HUDEP-2 (cell line): ENCODE measurements around the gene AHNAK.
A peak's percentile ranks its signal among the peaks of the same experiment; 100 is the strongest.

Experiments
- DNase-seq, 76 experiments: peaks; one replicate each; lab custom pipeline; 2025; ENCODE audit not compliant: unreplicated experiment in 76 of 76; lab: John Stamatoyannopoulos, UW

The AHNAK gene

DNA sequence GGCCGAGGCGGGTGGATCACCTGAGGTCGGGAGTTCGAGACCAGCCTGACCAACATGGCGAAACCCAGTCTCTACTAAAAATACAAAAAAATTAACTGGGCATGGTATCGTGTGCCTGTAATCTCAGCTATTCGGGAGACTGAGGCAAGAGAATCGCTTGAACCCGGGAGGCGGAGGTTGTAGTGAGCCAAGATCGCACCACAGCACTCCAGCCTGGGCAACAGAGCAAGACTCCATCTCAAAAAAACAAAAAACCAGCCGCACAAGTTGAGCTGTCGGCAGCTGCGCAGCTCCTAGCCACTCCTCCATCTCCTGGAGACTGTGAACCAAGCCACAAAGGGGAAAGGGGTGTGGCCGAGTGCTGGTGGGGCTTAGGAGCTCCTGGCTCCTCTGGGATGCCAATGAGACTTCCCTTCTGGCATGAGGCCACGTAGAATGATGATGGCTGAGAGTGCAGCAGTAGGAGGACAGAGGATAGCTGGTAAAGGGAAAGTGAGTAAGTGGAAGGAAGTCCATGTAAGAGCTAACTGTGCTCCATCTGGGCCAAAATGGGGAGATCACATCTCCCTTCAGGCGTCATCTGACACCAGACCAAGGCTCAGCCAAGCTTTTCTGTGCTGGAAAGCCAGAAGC, 47.2 kb downstream of the AHNAK start:
- DNase-seq: peak in 1 of 76 experiments; percentile 5

DNA sequence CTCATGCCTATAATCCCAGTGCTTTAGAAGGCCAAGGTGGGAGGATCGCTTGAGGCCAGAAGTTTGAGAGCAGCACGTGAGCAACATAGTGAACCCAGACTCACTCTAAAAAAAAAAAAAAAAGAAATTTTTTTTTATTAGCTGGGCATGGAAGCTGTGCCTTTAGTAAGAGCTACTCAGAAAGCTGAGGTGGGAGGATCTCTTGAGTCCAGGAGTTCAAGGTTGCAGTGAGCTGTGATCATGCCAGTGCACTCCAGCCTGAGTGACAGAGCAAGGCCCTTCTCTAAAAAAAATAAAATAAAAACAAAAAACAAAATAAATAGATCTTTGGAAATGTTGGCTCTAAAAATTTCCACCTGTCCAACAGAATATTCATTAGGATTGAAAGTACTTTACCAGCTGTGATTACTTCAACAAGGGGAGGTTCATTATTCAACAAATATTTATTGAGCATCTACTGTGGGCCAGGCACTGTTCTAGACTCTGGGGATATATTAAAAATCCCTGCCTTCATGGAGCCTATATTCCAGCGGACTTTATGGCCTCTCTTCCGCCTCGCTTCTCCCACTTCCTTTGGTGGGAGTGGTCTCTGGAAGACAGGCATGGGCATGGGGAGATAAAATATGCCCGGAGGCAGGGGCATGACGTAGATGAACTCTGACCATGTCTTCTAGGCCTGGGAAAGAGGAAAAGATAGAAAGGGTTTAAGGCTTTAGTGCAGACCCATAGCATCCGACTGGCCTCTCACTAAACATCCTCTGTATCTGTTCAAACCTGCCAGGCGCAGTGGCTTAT, 47.9 kb downstream of the AHNAK start:
- DNase-seq: no peak

DNA sequence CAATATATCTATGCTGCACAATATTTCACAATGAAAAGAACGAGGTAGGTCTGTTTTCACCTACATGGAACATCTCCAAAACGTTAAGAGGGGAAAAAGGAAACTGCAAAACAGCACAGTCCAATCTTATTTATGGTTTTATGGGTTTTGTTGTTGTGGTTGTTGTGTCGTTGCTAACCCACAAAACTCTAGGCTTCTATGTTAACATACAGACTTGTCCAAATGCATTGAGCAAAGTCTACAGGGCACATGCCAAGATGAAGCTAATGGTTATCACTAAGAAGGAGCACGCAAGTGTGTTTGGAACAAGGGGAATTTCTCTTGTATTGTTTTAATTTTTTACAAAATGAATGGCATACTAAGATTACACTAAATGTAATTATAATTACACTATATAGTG, 48.6 kb downstream of the AHNAK start:
- no peak for DNase-seq

DNA sequence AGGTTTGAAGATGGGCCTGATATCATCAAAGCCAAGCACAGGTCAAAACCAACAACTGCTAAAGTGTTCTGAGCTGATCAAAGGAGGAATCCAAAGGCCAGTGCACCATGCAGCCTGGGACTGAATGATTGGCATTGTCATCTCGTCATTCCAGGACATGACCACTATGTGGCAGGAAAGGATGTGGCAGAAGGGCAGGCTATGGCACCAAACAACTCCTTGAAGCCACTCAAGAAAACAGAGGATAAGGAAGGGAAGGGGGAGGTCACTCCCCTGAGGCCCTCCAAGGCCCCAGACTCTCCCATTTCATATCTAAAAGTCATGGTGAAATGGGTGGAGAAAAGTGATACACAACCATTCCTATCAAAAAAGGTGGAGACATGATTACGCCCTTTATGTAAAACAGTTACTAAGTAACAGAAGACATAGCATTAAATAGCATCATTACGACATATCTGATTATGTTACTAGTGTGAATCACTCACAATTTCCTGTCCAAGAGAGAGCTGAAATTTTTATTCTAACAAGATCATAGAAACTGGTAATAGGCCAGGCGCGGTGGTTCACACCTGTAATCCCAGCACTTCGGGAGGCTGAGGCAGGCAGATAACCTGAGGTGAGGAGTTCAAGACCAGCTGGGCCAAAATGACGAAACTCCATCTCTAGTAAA, 49.3 kb downstream of the AHNAK start:
- peak in 51 of 76 experiments; percentile 7 to 62 (median 34) for DNase-seq

DNA sequence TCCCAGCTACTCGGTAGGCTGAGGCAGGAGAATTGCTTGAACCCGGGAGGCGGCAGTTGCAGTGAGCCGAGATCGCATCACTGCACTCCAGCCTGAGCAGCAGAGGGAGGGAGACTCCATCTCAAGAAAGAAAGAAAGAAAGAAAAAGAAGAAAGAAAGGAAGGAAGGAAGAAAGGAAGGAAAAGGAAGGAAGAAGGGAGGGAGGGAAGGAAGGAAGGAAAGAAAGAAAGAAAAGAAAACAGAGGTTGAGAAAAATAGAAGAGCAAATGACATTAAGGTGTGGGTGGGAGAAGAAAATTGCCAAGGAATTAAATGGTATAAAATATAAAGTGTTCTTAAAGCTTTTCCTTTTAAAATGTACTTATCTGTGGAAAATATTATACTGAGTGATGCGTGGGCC, 49.9 kb downstream of the AHNAK start:
- DNase-seq: no peak

DNA sequence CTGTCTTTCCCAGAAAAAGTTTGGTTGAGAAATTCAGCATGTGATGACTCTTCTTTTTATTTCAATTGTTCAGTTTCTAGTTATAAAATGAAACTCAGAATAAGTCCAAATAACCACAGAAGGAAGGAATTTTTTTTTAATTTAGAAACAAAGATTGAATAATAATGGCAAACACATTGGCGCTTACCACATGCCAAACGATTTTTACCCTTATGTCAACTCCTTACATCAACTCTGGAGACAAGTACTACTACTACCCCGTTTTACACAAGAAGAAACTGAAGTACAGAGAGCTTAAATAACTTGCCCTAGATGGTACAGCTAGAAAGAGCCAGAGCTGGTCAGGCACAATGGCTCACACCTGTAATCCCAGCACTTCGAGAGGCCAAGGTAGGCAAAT, 52.4 kb downstream of the AHNAK start:
- DNase-seq: no peak

DNA sequence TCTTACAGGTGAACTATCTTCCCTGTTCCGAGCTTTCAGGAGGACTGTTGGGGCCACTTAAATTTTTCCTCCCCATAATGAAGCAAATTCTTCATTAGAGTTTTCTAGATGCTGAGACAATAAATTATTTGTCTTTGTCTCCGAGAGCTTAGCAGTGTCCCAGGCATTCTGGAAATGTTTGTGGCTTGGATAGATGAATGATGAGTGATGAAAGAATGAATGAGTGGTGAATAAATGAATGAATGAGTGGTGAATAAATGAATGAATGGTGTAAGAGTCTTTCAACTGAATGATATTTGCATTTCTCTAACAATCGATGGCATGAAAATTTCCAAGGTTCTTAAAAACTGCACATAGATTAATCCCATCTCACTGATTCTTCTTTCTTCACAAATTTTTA, 52.8 kb downstream of the AHNAK start:
- no peak for DNase-seq

DNA sequence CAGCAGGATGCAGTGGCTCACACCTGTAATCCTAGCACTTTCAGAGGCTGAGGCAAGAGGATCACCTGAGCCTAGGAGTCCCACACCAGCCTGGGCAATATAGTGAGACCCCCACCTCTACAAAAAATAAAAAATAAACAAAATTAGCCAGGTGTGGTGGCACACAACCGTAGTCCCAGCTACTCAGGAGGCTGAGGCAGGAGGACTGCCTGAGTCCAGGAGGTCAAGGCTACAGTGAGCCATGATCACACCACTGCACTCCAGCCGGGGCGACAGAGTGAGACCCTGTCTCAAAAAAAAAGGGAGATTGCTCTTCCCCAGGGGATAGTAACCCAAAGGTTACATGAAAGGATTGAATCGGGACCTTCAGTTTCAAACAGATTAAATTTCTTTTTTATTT, 54.0 kb downstream of the AHNAK start:
- DNase-seq: no peak

DNA sequence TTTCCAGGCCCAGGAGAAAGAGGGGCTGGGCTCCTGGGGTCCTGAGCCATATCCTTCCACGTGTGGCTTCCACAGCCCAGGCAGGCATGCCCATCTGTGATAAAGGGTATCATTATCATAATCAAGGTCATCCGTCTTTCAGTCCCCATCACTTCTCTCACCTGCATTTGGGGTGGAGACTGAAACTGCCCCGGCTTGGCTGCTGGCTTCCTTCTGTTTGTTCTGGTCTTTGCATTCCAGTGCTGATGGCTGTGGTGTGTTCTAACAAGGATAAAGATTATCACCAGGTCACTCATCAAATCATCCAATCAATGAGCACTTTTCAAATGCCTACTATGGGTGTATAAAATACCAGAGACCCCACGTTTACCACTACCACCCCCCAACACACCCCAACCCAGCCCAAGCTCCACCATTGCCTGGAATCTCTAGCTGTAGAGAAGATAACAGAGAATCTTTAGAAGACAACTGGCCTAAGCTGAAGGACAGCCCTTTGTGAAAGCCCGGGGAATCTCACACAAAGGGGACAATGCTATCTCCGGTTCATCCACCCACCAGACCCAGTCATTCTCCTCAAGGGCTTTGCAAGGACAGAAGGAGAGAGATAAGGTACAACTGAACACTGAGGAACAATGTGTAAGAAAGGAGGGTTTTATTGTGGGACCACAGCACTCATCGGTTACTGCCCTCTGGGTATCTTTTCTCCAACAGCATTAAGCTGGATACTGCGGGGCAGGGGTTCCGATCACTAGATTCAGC, 54.9 kb downstream of the AHNAK start:
- peak in 26 of 76 experiments; percentile 11 to 50 (median 26) for DNase-seq

DNA sequence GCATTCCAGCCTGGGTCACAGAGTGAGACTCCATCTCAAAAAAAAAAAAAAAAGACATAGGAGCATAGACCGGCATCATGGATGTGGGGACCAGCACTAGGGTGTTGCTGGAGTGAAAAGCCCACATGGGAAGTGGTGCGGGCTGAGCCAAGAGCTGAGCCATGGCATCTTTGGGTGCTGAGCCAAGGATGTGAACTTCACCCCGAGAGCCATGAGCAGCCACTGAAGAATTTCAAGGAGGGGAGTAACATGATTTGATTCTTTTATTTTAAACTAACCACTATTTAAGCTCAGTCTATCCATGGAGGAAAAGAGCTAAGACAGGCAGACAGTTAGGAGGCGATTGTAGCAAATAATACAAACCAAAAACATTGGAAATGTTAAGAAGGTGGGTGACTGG, 57.4 kb downstream of the AHNAK start:
- no peak for DNase-seq

DNA sequence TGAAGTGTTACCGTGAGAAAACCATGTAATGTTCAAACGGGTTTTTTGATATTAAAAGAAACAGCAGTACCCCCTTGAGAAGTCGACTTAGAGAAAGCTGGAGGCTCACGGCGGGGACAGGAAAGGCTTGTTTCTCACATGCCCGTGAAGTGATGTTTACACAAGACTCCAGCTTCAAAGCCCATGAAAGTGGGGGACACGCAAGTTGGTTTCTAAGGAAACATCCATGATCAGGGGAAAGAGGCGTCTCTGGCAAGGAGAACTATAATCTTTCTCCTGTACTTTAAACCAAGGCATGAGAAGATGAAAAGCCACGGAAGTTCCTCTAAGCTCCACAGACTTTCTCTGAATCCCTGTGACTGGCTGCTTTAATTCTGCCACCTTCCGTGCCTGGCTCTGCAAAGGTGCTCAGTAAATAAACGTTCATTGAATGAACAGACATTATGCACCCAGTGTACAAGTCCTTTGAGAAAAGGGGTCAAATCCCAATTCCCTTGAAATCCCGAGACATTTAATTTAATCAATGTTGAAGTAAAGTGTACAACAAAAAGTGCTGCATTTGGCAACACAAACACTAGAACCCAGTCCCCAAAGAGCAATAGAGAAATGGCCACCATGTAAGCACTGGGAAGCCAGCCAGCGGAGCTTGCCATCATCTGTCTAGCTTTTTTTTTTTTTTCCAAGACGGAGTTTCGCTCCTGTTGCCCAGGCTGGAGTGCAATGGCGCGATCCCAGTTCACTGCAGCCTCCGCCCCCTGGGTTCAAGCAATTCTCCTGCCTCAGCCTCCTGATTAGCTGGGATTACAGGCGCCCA, 58.7 kb downstream of the AHNAK start:
- DNase-seq: no peak

DNA sequence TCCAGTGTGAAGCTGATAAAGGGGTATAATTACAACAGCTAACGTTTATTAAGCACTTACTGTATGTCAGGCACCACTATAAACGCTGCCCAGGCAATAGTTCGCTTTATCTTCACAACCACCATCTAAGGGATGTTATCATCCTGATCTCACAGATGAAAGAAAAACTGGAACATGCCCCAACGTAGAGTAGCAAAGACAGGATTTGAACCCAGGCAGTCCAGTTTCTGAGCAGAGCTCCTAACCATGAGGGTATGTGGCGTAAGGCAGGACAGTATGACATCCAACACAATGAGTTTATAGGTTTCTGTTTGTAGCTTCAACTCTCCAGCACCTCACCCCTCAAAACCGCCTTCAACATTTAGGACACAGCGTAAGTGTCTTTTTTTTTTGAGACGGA, 59.5 kb downstream of the AHNAK start:
- no peak for DNase-seq

DNA sequence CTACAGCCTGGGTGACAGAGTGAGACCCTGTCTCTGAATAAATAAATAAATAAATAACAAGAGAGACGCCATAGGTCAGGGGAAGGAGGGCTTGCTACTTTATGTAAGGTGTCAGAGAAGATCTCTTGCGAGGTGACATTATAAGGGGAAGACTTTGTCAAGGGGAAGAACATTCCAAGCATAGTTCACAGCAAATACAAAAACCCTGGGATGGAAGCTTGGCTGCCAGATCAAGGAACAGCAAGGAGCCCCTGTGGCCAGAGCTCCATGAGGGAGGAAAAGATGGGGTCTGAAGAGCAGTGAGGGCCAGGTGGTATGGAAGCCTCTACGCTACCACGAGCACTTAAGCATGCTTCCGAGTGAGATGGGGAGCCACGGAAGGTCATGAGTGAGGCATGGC, 62.3 kb downstream of the AHNAK start:
- DNase-seq: no peak

DNA sequence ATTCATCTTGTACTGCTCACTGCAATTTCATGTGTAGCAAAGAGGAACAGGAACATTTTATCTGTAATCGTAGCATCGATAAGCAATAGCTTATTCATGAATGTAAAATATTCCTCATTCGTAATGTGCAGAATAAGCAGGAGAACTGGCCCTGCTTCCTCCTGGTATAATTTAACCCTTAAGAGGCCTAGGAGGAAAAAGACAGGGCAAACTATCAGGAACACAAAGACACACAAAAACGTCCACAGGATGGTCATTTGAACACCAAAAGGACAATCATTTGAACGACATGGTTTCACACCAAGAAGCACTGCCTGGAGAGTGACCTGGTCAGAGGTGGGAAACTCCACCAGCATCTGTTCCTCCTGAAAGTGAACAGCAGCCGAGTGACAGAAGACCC, 63.9 kb downstream of the AHNAK start:
- no peak for DNase-seq

DNA sequence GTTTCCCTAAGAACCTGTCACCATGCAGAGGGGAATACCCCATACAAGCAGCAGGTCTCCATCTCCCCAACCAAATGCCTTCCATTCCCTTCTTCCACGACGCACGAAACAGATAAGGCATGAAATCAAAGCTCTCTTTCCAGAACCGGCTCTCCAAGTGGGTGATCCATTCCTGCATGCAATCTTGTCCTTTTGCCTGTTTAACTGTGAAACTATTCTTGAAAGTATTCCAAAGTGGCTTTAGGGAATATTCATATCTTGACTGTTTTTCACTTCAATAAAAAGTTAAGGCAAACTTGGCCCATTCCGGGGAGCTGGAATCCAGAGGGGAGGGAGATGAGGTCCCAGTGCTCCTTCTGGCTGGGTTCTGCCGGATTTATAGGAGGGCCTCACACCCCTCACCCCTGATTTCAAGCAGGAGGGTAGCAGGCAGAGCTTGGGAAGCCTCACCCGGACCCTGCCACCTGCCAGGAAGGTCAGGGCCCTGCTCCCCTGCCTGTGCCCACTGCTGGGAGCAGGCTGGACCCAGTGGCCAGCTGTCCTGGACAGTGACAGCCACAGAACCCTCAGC, 66.9 kb downstream of the AHNAK start:
- no peak for DNase-seq

DNA sequence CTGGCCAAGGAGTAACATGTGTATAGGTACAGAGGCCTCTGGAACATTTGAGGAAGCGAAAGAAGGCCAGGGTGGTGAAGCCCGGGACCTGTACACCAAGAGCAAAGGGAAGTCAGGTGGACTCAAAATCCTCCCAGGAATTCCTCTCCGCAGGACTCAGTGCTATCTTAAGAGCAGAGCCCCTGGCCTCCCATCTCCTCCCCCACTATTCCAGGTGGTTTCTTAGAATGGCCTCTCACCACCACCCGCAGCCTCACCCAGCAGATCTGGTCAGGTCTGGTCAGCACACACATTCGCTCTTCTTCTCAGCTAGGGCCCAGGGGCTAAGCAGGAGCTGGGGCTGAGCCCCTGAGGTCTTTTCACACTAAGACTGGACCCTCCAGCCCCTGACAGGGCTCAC, 68.7 kb downstream of the AHNAK start:
- DNase-seq: no peak

DNA sequence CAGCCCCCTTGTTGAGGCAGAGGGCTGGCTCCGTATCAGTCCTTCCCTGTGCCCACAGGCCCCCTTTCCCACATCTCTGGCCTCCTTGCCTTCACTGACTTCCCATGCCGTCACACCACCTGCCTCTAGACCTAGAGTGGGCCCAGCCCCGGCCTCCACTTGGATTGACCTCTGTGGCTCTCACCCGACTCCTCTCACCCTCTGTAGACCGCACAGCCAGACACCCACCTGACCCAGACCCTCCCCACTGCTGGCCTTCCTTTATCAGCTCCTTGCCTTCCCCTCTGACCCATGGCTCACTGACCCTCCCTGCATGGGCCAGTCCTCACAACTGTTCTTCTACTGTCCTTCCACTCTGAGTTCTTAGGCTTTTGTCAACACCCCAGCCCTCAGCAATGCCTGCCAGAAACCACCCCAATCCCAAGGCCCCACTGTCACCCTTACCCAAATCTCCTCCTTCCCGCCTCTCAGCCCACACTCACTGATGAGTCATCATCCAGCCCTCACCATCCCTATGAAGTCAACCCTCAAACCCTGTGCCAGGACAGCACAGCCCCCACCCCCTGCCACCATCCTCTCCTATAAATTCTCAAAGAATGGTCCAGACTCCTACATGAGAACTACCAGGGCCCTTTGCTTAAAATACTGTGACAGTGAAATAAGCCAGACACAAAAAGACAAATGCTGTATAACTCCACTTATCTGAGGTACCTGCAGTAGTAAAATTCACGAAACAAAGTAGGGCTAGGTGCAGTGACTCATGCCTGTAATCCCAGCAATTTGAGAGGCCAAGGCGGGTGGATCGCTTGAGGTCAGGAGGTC, 74.3 kb downstream of the AHNAK start:
- DNase-seq: peak in 21 of 76 experiments; percentile 4 to 34 (median 22)

DNA sequence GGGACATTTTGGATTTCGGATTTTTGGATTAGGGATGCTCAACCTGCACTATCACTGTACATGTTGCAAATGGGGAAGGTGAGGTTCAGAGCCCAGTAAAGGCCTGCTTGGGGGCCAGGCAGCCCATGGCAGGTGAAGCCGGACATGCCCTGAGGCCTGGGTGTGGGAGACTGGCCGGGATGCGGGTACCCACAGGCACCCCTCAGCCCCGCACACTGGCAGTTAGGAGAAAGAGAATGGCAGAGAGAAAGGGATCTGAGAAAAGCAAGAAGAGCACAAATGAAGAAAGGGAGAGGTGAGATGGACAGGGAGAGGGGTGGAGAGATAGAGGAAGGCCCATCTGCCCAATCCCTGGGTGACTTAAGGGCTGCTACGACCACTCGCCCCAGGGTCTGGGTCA, 75.0 kb downstream of the AHNAK start:
- no peak for DNase-seq

DNA sequence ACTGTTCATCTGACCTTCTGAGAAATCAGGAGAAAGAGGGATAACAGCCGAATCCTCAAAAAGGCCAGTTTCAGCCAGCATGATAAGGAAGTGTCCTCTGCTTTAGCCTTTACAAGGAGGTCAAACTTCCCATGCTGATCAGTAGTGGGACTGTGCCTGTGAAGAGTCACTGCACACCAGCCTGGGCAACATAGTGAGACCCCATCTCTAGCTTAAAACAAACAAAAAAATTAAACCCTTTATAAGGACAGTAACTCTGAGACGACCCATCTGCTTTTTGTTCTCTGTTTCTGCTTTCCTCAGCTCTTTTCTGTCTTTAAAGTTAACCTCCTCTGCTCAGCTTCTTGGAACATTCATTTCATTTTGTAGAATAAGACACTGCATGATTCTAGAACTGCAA, 78.0 kb downstream of the AHNAK start:
- DNase-seq: no peak
